GM20000 (cell line): ENCODE data around the gene TCF12.
"Not testable (repeated sequence)": the region's sequence is repeated elsewhere in the genome, so short reads cannot be mapped to it uniquely, and the experiment has no call there.

Experiments used
- DNase-seq: peaks from one replicate; pipeline ENCODE4 v3.0.0; 2012; ENCODE audit warnings: low spot score
- CTCF ChIP-seq: IDR thresholded peaks from 2 replicates; pipeline ENCODE4 v1.5.1; 2012; ENCODE audit warnings: mild to moderate bottlenecking, control low read depth; ENCODE audit errors: extremely low read depth, missing control alignments

The TCF12 gene

GRCh38 chr15:56996093-56996492 lies 77.6 kb downstream of the TCF12 start:
- no peak for TF ChIP-seq CTCF
- no peak for DNase-seq

- no peak for TF ChIP-seq CTCF
- DNase-seq = no peak
These were observed 78.5 kb downstream of the TCF12 start for GRCh38 chr15:56996746-56997470.

- TF ChIP-seq CTCF = no peak
- DNase-seq = no peak
These were observed 85.0 kb downstream of the TCF12 start for GRCh38 chr15:57003418-57003817.

- DNase-seq = no peak
- TF ChIP-seq CTCF = no peak
These were observed 86.8 kb downstream of the TCF12 start for GRCh38 chr15:57005244-57005643.

- not testable (repeated sequence) for DNase-seq
These were observed 89.4 kb downstream of the TCF12 start for GRCh38 chr15:57007797-57008196.

GRCh38 chr15:57010724-57011123 lies 92.3 kb downstream of the TCF12 start:
- TF ChIP-seq CTCF = no peak
- no peak for DNase-seq

GRCh38 chr15:57012556-57012955 lies 94.1 kb downstream of the TCF12 start:
- TF ChIP-seq CTCF = no peak
- DNase-seq = no peak

- DNase-seq = not testable (repeated sequence)
These were observed 96.5 kb downstream of the TCF12 start for GRCh38 chr15:57014896-57015295.

GRCh38 chr15:57015360-57015759 lies 96.9 kb downstream of the TCF12 start:
- no peak for TF ChIP-seq CTCF
- no peak for DNase-seq
